ENCODE results near the gene IFITM1.

GRCh38 chr11:299081-299891 lies 14.6 kb upstream of the IFITM1 start, which contains the start of gene IFITM5:
- TF ChIP-seq CTCF (IDR thresholded peaks at IDR 0.05) = no peak
- no peak for TF ChIP-seq POLR2A (IDR thresholded peaks at IDR 0.05)

All from vagina (tissue), 2 donors.